Spleen (tissue), 7 donors: Measurements from ENCODE around the gene FOXO3.

Experiments used
- CTCF ChIP-seq, 11 experiments: fragments of 200-600 bp in 7 of 11; fragments of 450-650 bp in 4 of 11; sonication (generic) in 4 of 11; IDR thresholded peaks in 8 of 11; conservative IDR thresholded peaks in 3 of 11; 1 replicate in 7 of 11; 2 replicates in 4 of 11; pipeline versions ENCODE4 v1.4.0 to v1.8.0; 2016 to 2021; ENCODE audit warnings: antibody characterized with exemption in 11 of 11, inconsistent platforms in 4 of 11, mild to moderate bottlenecking in 1 of 11
- POLR2A ChIP-seq, 3 donors: fragments of 450-650 bp; IDR thresholded peaks; one replicate each; pipeline ENCODE4 v1.5.1; 2017; ENCODE audit warnings: antibody characterized with exemption in 3 of 3, mild to moderate bottlenecking in 1 of 3
- POLR2AphosphoS5 ChIP-seq, 3 donors: sonication (generic); formaldehyde crosslinking; IDR thresholded peaks; one replicate each; pipeline ENCODE4 v1.5.1; 2017; ENCODE audit warnings: antibody characterized with exemption in 3 of 3
- donor health status: DM: no; HTN: no; CAD: no; lungs with moderate emphysema.
- donor health status: DM: no; HTN: no; CAD: no.
- donor health status: DM: no; HTN: no; CAD: no.

- TF ChIP-seq CTCF (IDR thresholded peaks at IDR 0.05 in 8 of 11, conservative IDR thresholded peaks at IDR 0.05 in 3 of 11) = no peak
- no peak for TF ChIP-seq POLR2A (IDR thresholded peaks at IDR 0.05)
- no peak for TF ChIP-seq POLR2AphosphoS5 (IDR thresholded peaks at IDR 0.05)
These were observed 24.6 kb downstream of the FOXO3 start for GRCh38 chr6:108585359-108585758.
